B cell (primary cell): ENCODE measurements around the gene TXNDC17. TPM values are rescaled to one million over a fixed set of nuclear protein-coding genes. Genes with fewer than 3 reads are reported as not detected.

Experiments used
- ATAC-seq: fragments of 200-7000 bp; cut with Tn5 transposase; one replicate; pipeline ENCODE4 v1.10.0; 2021; ENCODE audit warnings: low read depth, mild to moderate bottlenecking, moderate number of reproducible peaks, moderate library complexity
- CTCF ChIA-PET: fragments of 350-600 bp; sonication (Branson Sonifier 250); formaldehyde crosslinking; loops from one replicate; lab custom pipeline; 2021; ENCODE audit warnings: antibody characterized with exemption, inconsistent platforms; lab: Charles Lee
- POLR2A ChIA-PET: fragments of 350-600 bp; sonication (Branson Sonifier 250); formaldehyde crosslinking; loops from one replicate; lab custom pipeline; 2021; ENCODE audit warnings: antibody characterized with exemption; lab: Charles Lee
- DNase-seq: peaks from one replicate; pipeline ENCODE4 v3.0.0; 2013
- H2AFZ ChIP-seq: 2 replicates; pipeline ENCODE4 v1.6.1; 2012; ENCODE audit warnings: mild to moderate bottlenecking, low read depth, low read length; ENCODE audit not compliant: insufficient read depth, poor library complexity, severe bottlenecking
- H3K27ac ChIP-seq, 2 donors: 1 replicate in 1 of 2; 2 replicates in 1 of 2; pipeline ENCODE4 v1.5.1; 2012 to 2013; ENCODE audit warnings: low read length in 2 of 2, mild to moderate bottlenecking in 2 of 2, moderate library complexity in 1 of 2
- H3K27me3 ChIP-seq, 4 experiments: fragments of 200-600 bp in 1 of 4; sonication (generic) in 1 of 4; replicated peaks in 1 of 4; 1 replicate in 2 of 4; 2 replicates in 2 of 4; pipeline versions ENCODE4 v1.6.1 to v1.7.0; 2013 to 2016; ENCODE audit warnings: low read length in 3 of 4, mild to moderate bottlenecking in 2 of 4, mixed read lengths in 1 of 4, moderate library complexity in 1 of 4; ENCODE audit not compliant: insufficient read depth in 4 of 4, control insufficient read depth in 3 of 4; ENCODE audit errors: control extremely low read depth in 1 of 4
- H3K36me3 ChIP-seq, 2 experiments: replicated peaks in 1 of 2; 1 replicate in 1 of 2; 2 replicates in 1 of 2; pipeline versions ENCODE4 v1.6.1 to v1.7.1; 2013; ENCODE audit warnings: low read length in 1 of 2; ENCODE audit not compliant: insufficient read depth in 2 of 2, control insufficient read depth in 1 of 2; ENCODE audit errors: control extremely low read depth in 1 of 2, extremely low read depth in 1 of 2
- H3K4me1 ChIP-seq, 2 donors: fragments of 200-600 bp in 1 of 2; sonication (generic) in 1 of 2; 1 replicate in 1 of 2; 2 replicates in 1 of 2; pipeline versions ENCODE4 v1.5.1 to v1.6.1; 2013 to 2017; ENCODE audit warnings: low read length in 2 of 2; ENCODE audit not compliant: control insufficient read depth in 2 of 2, insufficient read depth in 2 of 2
- H3K4me2 ChIP-seq: replicated peaks from 2 replicates; pipeline ENCODE3; 2012; ENCODE audit warnings: mild to moderate bottlenecking, low read depth, low read length; ENCODE audit not compliant: poor library complexity, severe bottlenecking
- H3K4me3 ChIP-seq, 5 experiments: fragments of 200-600 bp in 1 of 5; sonication (generic) in 1 of 5; 1 replicate in 3 of 5; 2 replicates in 2 of 5; pipeline versions ENCODE4 v1.5.1 to v1.7.0; 2011 to 2016; ENCODE audit warnings: low read length in 4 of 5, mild to moderate bottlenecking in 4 of 5, low read depth in 2 of 5, control low read depth in 1 of 5, moderate library complexity in 1 of 5; ENCODE audit not compliant: insufficient read depth in 1 of 5; ENCODE audit errors: control extremely low read depth in 1 of 5, extremely low read depth in 1 of 5
- H3K79me2 ChIP-seq: fragments of 200-600 bp; sonication (generic); one replicate; pipeline ENCODE4 v1.6.0; 2016; ENCODE audit warnings: low read length; ENCODE audit not compliant: control insufficient read depth, insufficient read depth
- H3K9ac ChIP-seq: fragments of 200-600 bp; sonication (generic); 2 replicates; pipeline ENCODE4 v1.6.1; 2017; ENCODE audit warnings: mild to moderate bottlenecking, low read length, moderate library complexity
- H3K9me3 ChIP-seq, 3 donors: one replicate each; pipeline versions ENCODE4 v1.6.1 to v1.7.1; 2013; ENCODE audit warnings: low read length in 2 of 3; ENCODE audit not compliant: control insufficient read depth in 2 of 3, insufficient read depth in 1 of 3; ENCODE audit errors: control extremely low read depth in 1 of 3
- H4K20me1 ChIP-seq: 2 replicates; pipeline ENCODE4 v1.6.0; 2012; ENCODE audit warnings: mild to moderate bottlenecking, low read length; ENCODE audit not compliant: insufficient read depth, control insufficient read depth, poor library complexity, severe bottlenecking
- H3K27ac Mint-ChIP-seq: one replicate; pipeline ENCODE4 v1.8.0; 2021; ENCODE audit warnings: mixed read lengths
- H3K27me3 Mint-ChIP-seq: one replicate; pipeline ENCODE4 v1.8.0; 2021; ENCODE audit warnings: mixed read lengths
- H3K4me1 Mint-ChIP-seq: one replicate; pipeline ENCODE4 v1.8.0; 2021; ENCODE audit warnings: mixed read lengths
- H3K4me3 Mint-ChIP-seq: one replicate; pipeline ENCODE4 v1.8.0; 2021; ENCODE audit warnings: mixed read lengths
- H3K9me3 Mint-ChIP-seq: one replicate; pipeline ENCODE4 v1.8.0; 2022; ENCODE audit warnings: mixed read lengths; ENCODE audit not compliant: insufficient read depth
- EZH2 ChIP-seq: IDR thresholded peaks from 2 replicates; pipeline ENCODE4 v1.6.1; 2012; ENCODE audit warnings: borderline replicate concordance, low read depth, mild to moderate bottlenecking, moderate library complexity, low read length; ENCODE audit not compliant: insufficient read depth, poor library complexity, severe bottlenecking
- WGBS: methylation state at CpG from one replicate; pipeline ENCODE4 v1.1.5; 2013; ENCODE audit warnings: missing lambda C conversion rate; ENCODE audit not compliant: insufficient coverage; 5-methylcytosine and 5-hydroxymethylcytosine counted together
- intact Hi-C: fragments of 100-400 bp; cut with micrococcal nuclease; formaldehyde crosslinking; loops from one replicate; pipeline ENCODE4 v1.10.0; 2022
- polyA plus RNA-seq: library from polyadenylated mRNA; depleted of rRNA; stranded (reverse); fragments of >200 nt; gene quantifications from 2 replicates; pipeline ENCODE4 v1.2.3, GENCODE V29; 2012
- total RNA-seq, 2 donors: library from RNA; stranded (reverse); fragments of 120-200 nt in 1 of 2; gene quantifications; 1 replicate in 1 of 2; 2 replicates in 1 of 2; pipeline versions ENCODE4 v1.2.3 to v1.2.4, GENCODE V29; 2013 to 2022
- TF ChIP-seq, protein P1 (sequence below): fragments of 200-600 bp; IDR thresholded peaks from one replicate; pipeline ENCODE4 v1.8.0; 2022; ENCODE audit warnings: antibody characterized with exemption, mild to moderate bottlenecking

TXNDC17 gene
- total and polyA plus RNA-seq, 2 donors (not counting 1 experiment from before 2014, with no cell fraction given) = 19.5 to 33.7 TPM

GRCh38 chr17:6679241-6679640, 38.4 kb downstream of the TXNDC17 start:
- no peak overlapping the region for H3K4me3 Mint-ChIP-seq
- no peaks in the 10 kb centered on the region for H3K79me2 ChIP-seq
- intact Hi-C loops = no loop called here
- H3K36me3 ChIP-seq = no peaks in the 10 kb centered on the region
- H3K9me3 ChIP-seq = no peaks in the 10 kb centered on the region
- H3K9me3 Mint-ChIP-seq = no peaks in the 10 kb centered on the region
- peaks cover 0 to 22% (median 11%) of the 10 kb centered on the region in 4 experiments for H3K27me3 ChIP-seq
- H3K4me1 ChIP-seq = peaks cover 0 to 3% of the 10 kb centered on the region in 2 donors
- H3K27ac ChIP-seq = no peak overlapping the region
- ATAC-seq (no peak), DNase-seq (no peak)
- no peak overlapping the region for H3K9ac ChIP-seq
- peaks cover 21% of the 10 kb centered on the region for H3K27me3 Mint-ChIP-seq
- no peaks in the 10 kb centered on the region for H4K20me1 ChIP-seq
- H3K4me1 Mint-ChIP-seq = no peaks in the 10 kb centered on the region
- TF ChIP-seq EZH2 = no peak
- TF ChIP-seq, protein P1, sequence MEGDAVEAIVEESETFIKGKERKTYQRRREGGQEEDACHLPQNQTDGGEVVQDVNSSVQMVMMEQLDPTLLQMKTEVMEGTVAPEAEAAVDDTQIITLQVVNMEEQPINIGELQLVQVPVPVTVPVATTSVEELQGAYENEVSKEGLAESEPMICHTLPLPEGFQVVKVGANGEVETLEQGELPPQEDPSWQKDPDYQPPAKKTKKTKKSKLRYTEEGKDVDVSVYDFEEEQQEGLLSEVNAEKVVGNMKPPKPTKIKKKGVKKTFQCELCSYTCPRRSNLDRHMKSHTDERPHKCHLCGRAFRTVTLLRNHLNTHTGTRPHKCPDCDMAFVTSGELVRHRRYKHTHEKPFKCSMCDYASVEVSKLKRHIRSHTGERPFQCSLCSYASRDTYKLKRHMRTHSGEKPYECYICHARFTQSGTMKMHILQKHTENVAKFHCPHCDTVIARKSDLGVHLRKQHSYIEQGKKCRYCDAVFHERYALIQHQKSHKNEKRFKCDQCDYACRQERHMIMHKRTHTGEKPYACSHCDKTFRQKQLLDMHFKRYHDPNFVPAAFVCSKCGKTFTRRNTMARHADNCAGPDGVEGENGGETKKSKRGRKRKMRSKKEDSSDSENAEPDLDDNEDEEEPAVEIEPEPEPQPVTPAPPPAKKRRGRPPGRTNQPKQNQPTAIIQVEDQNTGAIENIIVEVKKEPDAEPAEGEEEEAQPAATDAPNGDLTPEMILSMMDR = no peak
- H3K4me2 ChIP-seq = no peak overlapping the region
- H2AFZ ChIP-seq = no peak overlapping the region
- no CpG with 5 or more reads among the region's 6 CpGs for WGBS
- no peak overlapping the region for H3K4me3 ChIP-seq
- H3K27ac Mint-ChIP-seq = no peak overlapping the region
- ChIA-PET POLR2A (no interaction called here), CTCF (interaction anchor here (0.7 kb wide), 1 partner anchor 320 kb away, joined by 7 read pairs; no protein-coding TSS in a partner anchor)

GRCh38 chr17:6681176-6681575, 40.3 kb downstream of the TXNDC17 start:
- H3K9me3 Mint-ChIP-seq = no peaks in the 10 kb centered on the region
- TF ChIP-seq EZH2 = no peak
- TF ChIP-seq, protein P1 = no peak
- Histone ChIP-seq H3K4me1 (peaks cover 0 to 3% of the 10 kb centered on the region in 2 donors), H3K4me2 (no peak overlapping the region), H3K36me3 (no peaks in the 10 kb centered on the region), H3K27me3 (peaks cover 0 to 22% (median 11%) of the 10 kb centered on the region in 4 experiments), H3K9me3 (no peaks in the 10 kb centered on the region), H3K27ac (no peak overlapping the region), H3K9ac (no peak overlapping the region), H2AFZ (no peak overlapping the region), H3K4me3 (no peak overlapping the region), H3K79me2 (no peaks in the 10 kb centered on the region), H4K20me1 (no peaks in the 10 kb centered on the region)
- ATAC-seq = no peak
- no peak for DNase-seq
- 87% methylated on average over 4 of the region's 4 CpGs for WGBS
- intact Hi-C loops = no loop called here
- H3K27ac Mint-ChIP-seq = no peak overlapping the region
- ChIA-PET CTCF (interaction anchor here (1.1 kb wide), 1 partner anchor 10 kb away, joined by 3 read pairs; no protein-coding TSS in a partner anchor), POLR2A (no interaction called here)
- H3K27me3 Mint-ChIP-seq = peaks cover 27% of the 10 kb centered on the region
- no peaks in the 10 kb centered on the region for H3K4me1 Mint-ChIP-seq
- no peak overlapping the region for H3K4me3 Mint-ChIP-seq
